GM12878 (cell line): ENCODE results near the gene DIAPH3. TPM values are rescaled to one million over a fixed set of nuclear protein-coding genes. Genes with fewer than 3 reads are reported as not detected.
A peak's percentile ranks its signal among the peaks of the same experiment; 100 is the strongest.

Experiments used
- ATAC-seq: fragments of 200-7000 bp; cut with Tn5 transposase; 3 replicates; pipeline ENCODE4 v1.9.1; 2020; ENCODE audit warnings: mild to moderate bottlenecking, moderate library complexity
- BruUV-seq: library from RNA; stranded (reverse); fragments of 400-500 nt; replicated peaks from 2 replicates; lab custom pipeline; 2021; lab: Mats Ljungman, UMichigan
- CTCF ChIA-PET: fragments of 300-600 bp; sonication (Branson Sonifier 250); formaldehyde crosslinking; extraction: SDS; loops from one replicate; lab custom pipeline; 2021; ENCODE audit warnings: inconsistent platforms; lab: Yijun Ruan, JAX
- POLR2A ChIA-PET: fragments of 350-600 bp; formaldehyde crosslinking; extraction: SDS; loops from one replicate; lab custom pipeline; 2021; ENCODE audit warnings: inconsistent platforms; lab: Charles Lee
- RAD21 ChIA-PET: fragments of 300-600 bp; sonication (Branson Sonifier 250); formaldehyde crosslinking; loops from one replicate; lab custom pipeline; 2023; ENCODE audit warnings: antibody characterized with exemption; ENCODE audit not compliant: unreplicated experiment; lab: Charles Lee
- SMC1A ChIA-PET: fragments of 300-600 bp; sonication (Branson Sonifier 250); formaldehyde crosslinking; loops from one replicate; lab custom pipeline; 2023; ENCODE audit not compliant: unreplicated experiment, uncharacterized antibody; lab: Charles Lee
- DNase-seq: peaks from one replicate; pipeline ENCODE4 v3.0.0-alpha.2; 2011; ENCODE audit warnings: low read depth, low spot score
- FAIRE-seq: peaks from 3 replicates; lab custom pipeline; 2011; peaks lifted over from hg19 to GRCh38; lab: Jason Lieb, UNC
- H2AFZ ChIP-seq: 2 replicates; pipeline ENCODE4 v1.6.0; 2011; ENCODE audit warnings: low read depth, low read length, control low read depth; ENCODE audit not compliant: control insufficient read depth
- H3K27ac ChIP-seq: 2 replicates; pipeline ENCODE4 v1.5.1; 2011; ENCODE audit warnings: control low read depth; ENCODE audit not compliant: control insufficient read depth, insufficient read depth
- H3K27me3 ChIP-seq, 2 experiments: replicated peaks in 1 of 2; 2 replicates each; pipeline versions ENCODE4 v1.6.0 to v1.6.1; 2011; ENCODE audit warnings: low read length in 1 of 2; ENCODE audit not compliant: control insufficient read depth in 2 of 2, insufficient read depth in 2 of 2
- H3K36me3 ChIP-seq, 2 experiments: 2 replicates each; pipeline ENCODE4 v1.5.1; 2011; ENCODE audit warnings: low read length in 1 of 2; ENCODE audit not compliant: control insufficient read depth in 2 of 2, insufficient read depth in 2 of 2
- H3K4me1 ChIP-seq: 2 replicates; pipeline ENCODE4 v1.6.1; 2011; ENCODE audit warnings: mild to moderate bottlenecking, low read length, moderate library complexity, mixed read lengths; ENCODE audit not compliant: control insufficient read depth, insufficient read depth
- H3K4me2 ChIP-seq: 2 replicates; pipeline ENCODE4 v1.6.0; 2011; ENCODE audit warnings: control low read depth; ENCODE audit not compliant: control insufficient read depth, insufficient read depth
- H3K4me3 ChIP-seq: fragments of 200-600 bp; sonication (generic); 2 replicates; pipeline ENCODE4 v1.5.1; 2016
- H3K79me2 ChIP-seq: 2 replicates; pipeline ENCODE4 v1.6.0; 2011; ENCODE audit warnings: low read length; ENCODE audit not compliant: control insufficient read depth, insufficient read depth
- H3K9ac ChIP-seq: 2 replicates; pipeline ENCODE4 v1.8.0; 2011; ENCODE audit warnings: low read length, control low read depth, mixed read lengths; ENCODE audit not compliant: control insufficient read depth, insufficient read depth
- H3K9me3 ChIP-seq: replicated peaks from 3 replicates; pipeline ENCODE4 v1.5.1; 2011; ENCODE audit warnings: mild to moderate bottlenecking, low read length; ENCODE audit not compliant: control insufficient read depth, insufficient read depth
- H4K20me1 ChIP-seq: 2 replicates; pipeline ENCODE4 v1.6.0; 2011; ENCODE audit not compliant: control insufficient read depth, insufficient read depth
- EP300 ChIP-seq, 2 experiments: fragments of 150-350 bp in 1 of 2; IDR thresholded peaks; 2 replicates each; pipeline ENCODE4 v1.6.1; 2011 to 2012; ENCODE audit warnings: low read depth in 2 of 2, low read length in 2 of 2, borderline replicate concordance in 1 of 2, improper control_type of control experiment in 1 of 2, inconsistent platforms in 1 of 2; ENCODE audit not compliant: control insufficient read depth in 1 of 2
- EZH2 ChIP-seq: IDR thresholded peaks from 2 replicates; pipeline ENCODE4 v1.6.1; 2012; ENCODE audit warnings: low read depth, mild to moderate bottlenecking, control low read depth, inconsistent platforms, low read length, borderline replicate concordance; ENCODE audit not compliant: control insufficient read depth
- JUNB ChIP-seq: IDR thresholded peaks from 2 replicates; pipeline ENCODE4 v1.6.1; 2016; ENCODE audit warnings: antibody characterized with exemption, mild to moderate bottlenecking
- MEF2B ChIP-seq: fragments of 450-650 bp; IDR thresholded peaks from 2 replicates; pipeline ENCODE4 v1.6.1; 2018; ENCODE audit warnings: mild to moderate bottlenecking, moderate library complexity; ENCODE audit not compliant: partially characterized antibody, poor library complexity, severe bottlenecking
- NFIC ChIP-seq: IDR thresholded peaks from 2 replicates; pipeline ENCODE4 v1.6.1; 2012; ENCODE audit warnings: low read depth, mild to moderate bottlenecking, inconsistent platforms, low read length, moderate library complexity
- SMC3 ChIP-seq: IDR thresholded peaks from 2 replicates; pipeline ENCODE4 v1.6.1; 2011; ENCODE audit warnings: low read length, improper control_type of control experiment, borderline replicate concordance
- WGBS: methylation state at CpG from one replicate; pipeline ENCODE4 v1.1.6; 2016; ENCODE audit warnings: low lambda C conversion rate; ENCODE audit not compliant: insufficient replicate concordance, insufficient coverage; ENCODE audit errors: missing lambda C conversion rate; 5-methylcytosine and 5-hydroxymethylcytosine counted together
- in situ Hi-C: fragments of 300-500 bp; cut with MboI; formaldehyde crosslinking; loops from 9 replicates; pipeline ENCODE4 v1.14.3; 2018; ENCODE audit warnings: mixed read lengths
- intact Hi-C: fragments of 100-400 bp; cut with micrococcal nuclease; formaldehyde crosslinking; loops from one replicate; pipeline ENCODE4 v1.14.2; 2022; ENCODE audit not compliant: unreplicated experiment
- polyA plus RNA-seq, 11 experiments: library from polyadenylated mRNA; depleted of rRNA in 4 of 11; unstranded in 6 of 11; stranded (reverse) in 5 of 11; fragments of >200 nt; fragmentation: Nextera tagmentation in 4 of 11; fragmentation: Illumina TruSeq in 1 of 11; extraction: Ambion mirVana in 4 of 11; extraction: Trizol in 1 of 11; gene quantifications; 1 replicate in 1 of 11; 2 replicates in 10 of 11; pipeline versions ENCODE4 v1.2.1 to v1.2.3, GENCODE V29; 2011 to 2016; ENCODE audit warnings: inconsistent platforms in 2 of 11, missing spikeins in 2 of 11, low read depth in 1 of 11
- total RNA-seq, 4 experiments: library from RNA; depleted of rRNA in 3 of 4; stranded (reverse); fragments of >200 nt in 3 of 4; fragmentation: Illumina TruSeq in 1 of 4; extraction: Trizol in 1 of 4; gene quantifications; 2 replicates each; pipeline versions ENCODE4 v1.2.1 to v1.2.3, GENCODE V29; 2013 to 2021
- TF ChIP-seq, protein P1 (sequence below): fragments of 450-650 bp; IDR thresholded peaks from 2 replicates; pipeline ENCODE4 v1.6.1; 2018; ENCODE audit warnings: borderline replicate concordance, mild to moderate bottlenecking; ENCODE audit not compliant: partially characterized antibody
- TF ChIP-seq, protein P2 (sequence below): fragments of 450-650 bp; formaldehyde crosslinking; IDR thresholded peaks from 2 replicates; pipeline ENCODE4 v1.5.0; 2022; ENCODE audit warnings: mild to moderate bottlenecking, missing genetic modification characterization

DIAPH3 gene
- total and polyA plus RNA-seq, 10 of the 15 experiments (the other 5 are each of a cell fraction or from before 2014, with no cell fraction given): 10.1 to 25.2 (median 15.4) TPM

DNA sequence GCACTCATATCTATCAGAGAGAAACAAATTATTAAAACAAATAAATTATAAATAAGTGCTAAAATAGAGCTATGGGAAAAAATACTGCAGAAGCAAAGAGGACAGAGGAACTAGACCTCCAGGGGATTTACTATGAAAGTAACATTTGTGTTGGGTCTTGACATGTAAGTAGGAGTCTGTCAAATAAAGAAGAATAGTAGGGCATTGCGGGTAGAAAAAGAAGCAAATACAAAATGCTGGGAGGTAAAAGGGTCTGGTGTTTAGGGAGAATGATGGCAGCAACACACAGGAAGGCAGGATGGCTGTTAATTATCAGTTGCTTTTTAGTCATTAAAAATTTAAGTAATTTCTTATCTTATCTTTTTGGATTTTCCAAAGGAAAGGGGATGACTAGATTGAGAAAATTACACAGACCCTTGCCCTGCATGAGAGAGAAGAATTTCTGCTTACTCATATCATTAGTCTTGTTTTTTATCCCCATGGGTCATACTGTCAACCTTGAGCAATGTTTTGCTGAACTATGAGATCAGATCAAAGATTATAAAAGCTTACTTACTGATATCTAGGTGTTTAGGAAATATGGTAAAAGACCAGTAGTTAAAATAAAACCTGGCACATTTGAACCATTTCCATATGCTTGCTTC lies 472.7 kb downstream of the DIAPH3 start:
- intact Hi-C loops: no loop called here
- TF ChIP-seq EZH2: no peak
- peak; percentile 68 for TF ChIP-seq MEF2B
- TF ChIP-seq, protein P1, sequence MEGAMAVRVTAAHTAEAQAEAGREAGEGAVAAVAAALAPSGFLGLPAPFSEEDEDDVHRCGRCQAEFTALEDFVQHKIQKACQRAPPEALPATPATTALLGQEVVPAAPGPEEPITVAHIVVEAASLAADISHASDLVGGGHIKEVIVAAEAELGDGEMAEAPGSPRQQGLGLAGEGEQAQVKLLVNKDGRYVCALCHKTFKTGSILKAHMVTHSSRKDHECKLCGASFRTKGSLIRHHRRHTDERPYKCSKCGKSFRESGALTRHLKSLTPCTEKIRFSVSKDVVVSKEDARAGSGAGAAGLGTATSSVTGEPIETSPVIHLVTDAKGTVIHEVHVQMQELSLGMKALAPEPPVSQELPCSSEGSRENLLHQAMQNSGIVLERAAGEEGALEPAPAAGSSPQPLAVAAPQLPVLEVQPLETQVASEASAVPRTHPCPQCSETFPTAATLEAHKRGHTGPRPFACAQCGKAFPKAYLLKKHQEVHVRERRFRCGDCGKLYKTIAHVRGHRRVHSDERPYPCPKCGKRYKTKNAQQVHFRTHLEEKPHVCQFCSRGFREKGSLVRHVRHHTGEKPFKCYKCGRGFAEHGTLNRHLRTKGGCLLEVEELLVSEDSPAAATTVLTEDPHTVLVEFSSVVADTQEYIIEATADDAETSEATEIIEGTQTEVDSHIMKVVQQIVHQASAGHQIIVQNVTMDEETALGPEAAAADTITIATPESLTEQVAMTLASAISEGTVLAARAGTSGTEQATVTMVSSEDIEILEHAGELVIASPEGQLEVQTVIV: no peak
- no peak for TF ChIP-seq EP300 (IDR thresholded peaks at IDR 0.05; ENCODE audit: borderline replicate concordance in 1 of 2, control insufficient read depth in 1 of 2, low read depth in 2 of 2, low read length in 2 of 2)
- TF ChIP-seq NFIC: peak; percentile 31; the same call in 1 of the 2 replicates
- TF ChIP-seq JUNB: peak; percentile 76
- TF ChIP-seq, protein P2, sequence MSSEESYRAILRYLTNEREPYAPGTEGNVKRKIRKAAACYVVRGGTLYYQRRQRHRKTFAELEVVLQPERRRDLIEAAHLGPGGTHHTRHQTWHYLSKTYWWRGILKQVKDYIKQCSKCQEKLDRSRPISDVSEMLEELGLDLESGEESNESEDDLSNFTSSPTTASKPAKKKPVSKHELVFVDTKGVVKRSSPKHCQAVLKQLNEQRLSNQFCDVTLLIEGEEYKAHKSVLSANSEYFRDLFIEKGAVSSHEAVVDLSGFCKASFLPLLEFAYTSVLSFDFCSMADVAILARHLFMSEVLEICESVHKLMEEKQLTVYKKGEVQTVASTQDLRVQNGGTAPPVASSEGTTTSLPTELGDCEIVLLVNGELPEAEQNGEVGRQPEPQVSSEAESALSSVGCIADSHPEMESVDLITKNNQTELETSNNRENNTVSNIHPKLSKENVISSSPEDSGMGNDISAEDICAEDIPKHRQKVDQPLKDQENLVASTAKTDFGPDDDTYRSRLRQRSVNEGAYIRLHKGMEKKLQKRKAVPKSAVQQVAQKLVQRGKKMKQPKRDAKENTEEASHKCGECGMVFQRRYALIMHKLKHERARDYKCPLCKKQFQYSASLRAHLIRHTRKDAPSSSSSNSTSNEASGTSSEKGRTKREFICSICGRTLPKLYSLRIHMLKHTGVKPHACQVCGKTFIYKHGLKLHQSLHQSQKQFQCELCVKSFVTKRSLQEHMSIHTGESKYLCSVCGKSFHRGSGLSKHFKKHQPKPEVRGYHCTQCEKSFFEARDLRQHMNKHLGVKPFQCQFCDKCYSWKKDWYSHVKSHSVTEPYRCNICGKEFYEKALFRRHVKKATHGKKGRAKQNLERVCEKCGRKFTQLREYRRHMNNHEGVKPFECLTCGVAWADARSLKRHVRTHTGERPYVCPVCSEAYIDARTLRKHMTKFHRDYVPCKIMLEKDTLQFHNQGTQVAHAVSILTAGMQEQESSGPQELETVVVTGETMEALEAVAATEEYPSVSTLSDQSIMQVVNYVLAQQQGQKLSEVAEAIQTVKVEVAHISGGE (CRISPR knock-in tag): no peak
- TF ChIP-seq SMC3: no peak
- no peak for FAIRE-seq
- Histone ChIP-seq H3K4me2 (no peak overlapping the region), H3K4me3 (no peak overlapping the region), H3K4me1 (no peaks in the 10 kb centered on the region), H3K9ac (no peak overlapping the region), H3K79me2 (no peaks in the 10 kb centered on the region), H3K27ac (no peak overlapping the region), H3K36me3 (no peaks in the 10 kb centered on the region), H3K27me3 (no peaks in the 10 kb centered on the region), H2AFZ (no peak overlapping the region), H3K9me3 (no peaks in the 10 kb centered on the region), H4K20me1 (no peaks in the 10 kb centered on the region)
- POLR2A ChIA-PET: no interaction called here
- no TSS peak for BruUV-seq
- 83% methylated on average over 1 of the region's 1 CpG for WGBS
- no peak for DNase-seq
- peak; percentile 63 for ATAC-seq
- CTCF ChIA-PET: interaction anchor here (0.5 to 2.8 kb wide), 7 partner anchors 9 to 740 kb away, joined by 3 to 23 read pairs (median 4); no protein-coding TSS in a partner anchor
- SMC1A ChIA-PET: interaction anchor here (1.1 to 2.3 kb wide), 8 partner anchors 10 to 740 kb away, joined by 3 to 19 read pairs (median 4); no protein-coding TSS in a partner anchor
- in situ Hi-C loops: no loop called here
- RAD21 ChIA-PET: interaction anchor here (1.0 to 2.0 kb wide), 5 partner anchors 11 to 740 kb away, joined by 3 to 5 read pairs (median 3); no protein-coding TSS in a partner anchor
